ENCODE results near the gene DMC1. TPM values are rescaled to one million over a fixed set of nuclear protein-coding genes. Genes with fewer than 3 reads are reported as not detected.

Gene DMC1
- total RNA-seq, 1 experiment from 2014 or later = 0.89 TPM

- no peaks in the 10 kb centered on the region for H3K9me3 ChIP-seq (ENCODE audit: control insufficient read depth in 1 of 2, insufficient read depth in 1 of 2, low read depth in 1 of 2, low read length in 2 of 2)
- H3K27me3 ChIP-seq (ENCODE audit: insufficient read depth, low read length) = no peaks in the 10 kb centered on the region
- BruUV-seq (replicated peaks) = no TSS peak
- no peaks in the 10 kb centered on the region for H3K9me2 ChIP-seq (ENCODE audit: insufficient read depth)
- H4K20me1 ChIP-seq (ENCODE audit: insufficient read depth) = no peaks in the 10 kb centered on the region
- H2AFZ ChIP-seq (ENCODE audit: low read depth, low read length, poor library complexity, severe bottlenecking) = peak overlapping the region; percentile 56
- no peaks in the 10 kb centered on the region for H3K4me1 ChIP-seq (ENCODE audit: control insufficient read depth in 1 of 2, insufficient read depth in 2 of 2, low read length in 2 of 2)
- TF ChIP-seq ZBTB33 (IDR thresholded peaks at IDR 0.05; ENCODE audit: extremely low read depth, insufficient replicate concordance, low read length) (no peak), EZH2 (IDR thresholded peaks at IDR 0.05) (no peak), EGR1 (IDR thresholded peaks at IDR 0.05; ENCODE audit: low read depth) (no peak), CBX3 (IDR thresholded peaks at IDR 0.05; ENCODE audit: low read depth) (no peak), CTCF (IDR thresholded peaks at IDR 0.05 in 2 of 3, conservative IDR thresholded peaks at IDR 0.05 in 1 of 3; ENCODE audit: borderline replicate concordance in 1 of 3, insufficient read depth in 1 of 3, low read depth in 2 of 3, low read length in 2 of 3) (no peak)
- ATAC-seq (no peak), DNase-seq (ENCODE audit: low read depth, low spot score) (no peak)
- ChIA-PET RAD21 (ENCODE audit: low non-redundant PET in 1 of 2, low total read pairs in 2 of 2, uncharacterized antibody in 2 of 2, unreplicated experiment in 2 of 2) (no interaction called here), CTCF (interaction anchor here (1.0 kb wide), 1 partner anchor 9 kb away, joined by 3 read pairs; no protein-coding TSS in a partner anchor), POLR2A (no interaction called here)
- intact Hi-C loops (cut with micrococcal nuclease) = no loop called here
- no peak overlapping the region for H3K27ac ChIP-seq (ENCODE audit: low read depth, low read length)
- H3K36me3 ChIP-seq (ENCODE audit: control insufficient read depth in 1 of 2, insufficient read depth in 2 of 2, low read length in 2 of 2) = no peaks in the 10 kb centered on the region
- no peak overlapping the region for H3K4me3 ChIP-seq (replicated peaks in 1 of 2; ENCODE audit: low read depth in 1 of 2, low read length in 2 of 2)
- H3K79me2 ChIP-seq (ENCODE audit: insufficient read depth, low read length) = no peaks in the 10 kb centered on the region
- no peak overlapping the region for H3K9ac ChIP-seq (ENCODE audit: low read length)
- H3K4me2 ChIP-seq (ENCODE audit: low read length) = no peak overlapping the region
These were observed 38.6 kb downstream of the DMC1 start for GRCh38 chr22:38531251-38531938.

All from HCT116 (cell line).